ENCODE data around the gene KCTD16.

GRCh38 chr5:144331361-144331760 lies 160.7 kb downstream of the KCTD16 start:
- TF ChIP-seq REST (IDR thresholded peaks at IDR 0.05): no peak
- TF ChIP-seq POLR2A (IDR thresholded peaks at IDR 0.05; ENCODE audit: low read length): no peak
- TF ChIP-seq NFE2L2 (conservative IDR thresholded peaks at IDR 0.05; ENCODE audit: low read length): no peak
- no peak for TF ChIP-seq CTCF (IDR thresholded peaks at IDR 0.05)
- TF ChIP-seq ELK1 (IDR thresholded peaks at IDR 0.05; ENCODE audit: low read depth, low read length): no peak
- TF ChIP-seq SREBF2 (IDR thresholded peaks at IDR 0.05): no peak
